ENCODE measurements around the gene ELOVL7.

Gene ELOVL7

GRCh38 chr5:60835554-60835953 lies 8.5 kb downstream of the ELOVL7 start:
- no peak overlapping the region for H3K4me3 ChIP-seq (ENCODE audit: low read depth, low read length)
- DNase-seq (ENCODE audit: low read depth): no peak
- TF ChIP-seq CTCF (IDR thresholded peaks at IDR 0.05; ENCODE audit: insufficient read depth, low read depth, low read length, missing control alignments): no peak

- TF ChIP-seq CTCF (IDR thresholded peaks at IDR 0.05; ENCODE audit: insufficient read depth, low read depth, low read length, missing control alignments): no peak
- no peak for DNase-seq (ENCODE audit: low read depth)
- H3K4me3 ChIP-seq (ENCODE audit: low read depth, low read length): no peak overlapping the region
Measured at GRCh38 chr5:60833520-60833919, 10.5 kb downstream of the ELOVL7 start.

- peak; percentile 10 for DNase-seq (ENCODE audit: low read depth)
- no peak overlapping the region for H3K4me3 ChIP-seq (ENCODE audit: low read depth, low read length)
- no peak for TF ChIP-seq CTCF (IDR thresholded peaks at IDR 0.05; ENCODE audit: insufficient read depth, low read depth, low read length, missing control alignments)
Measured at GRCh38 chr5:60830581-60831127, 13.4 kb downstream of the ELOVL7 start.

- no peak for TF ChIP-seq CTCF (IDR thresholded peaks at IDR 0.05; ENCODE audit: insufficient read depth, low read depth, low read length, missing control alignments)
- no peak overlapping the region for H3K4me3 ChIP-seq (ENCODE audit: low read depth, low read length)
- peak; percentile 16 for DNase-seq (ENCODE audit: low read depth)
Measured at GRCh38 chr5:60829490-60830266, 14.4 kb downstream of the ELOVL7 start.

- DNase-seq (ENCODE audit: low read depth): no peak
- no peak for TF ChIP-seq CTCF (IDR thresholded peaks at IDR 0.05; ENCODE audit: insufficient read depth, low read depth, low read length, missing control alignments)
- H3K4me3 ChIP-seq (ENCODE audit: low read depth, low read length): no peak overlapping the region
Measured at GRCh38 chr5:60827201-60827600, 16.9 kb downstream of the ELOVL7 start.

- DNase-seq (ENCODE audit: low read depth): peak; percentile 70
- no peak for TF ChIP-seq CTCF (IDR thresholded peaks at IDR 0.05; ENCODE audit: insufficient read depth, low read depth, low read length, missing control alignments)
- no peak overlapping the region for H3K4me3 ChIP-seq (ENCODE audit: low read depth, low read length)
Measured at GRCh38 chr5:60826653-60827052, 17.4 kb downstream of the ELOVL7 start.
